ENCODE data around the gene ZP1. TPM values are rescaled to one million over a fixed set of nuclear protein-coding genes. Genes with fewer than 3 reads are reported as not detected.
"Not testable (repeated sequence)": the region's sequence is repeated elsewhere in the genome, so short reads cannot be mapped to it uniquely, and the experiment has no call there.

Gene ZP1
- total and polyA plus RNA-seq, 2 of the 13 experiments (the other 11 are each of a cell fraction or from before 2014, with no cell fraction given) = 0.16 TPM; not detected in 1

DNA sequence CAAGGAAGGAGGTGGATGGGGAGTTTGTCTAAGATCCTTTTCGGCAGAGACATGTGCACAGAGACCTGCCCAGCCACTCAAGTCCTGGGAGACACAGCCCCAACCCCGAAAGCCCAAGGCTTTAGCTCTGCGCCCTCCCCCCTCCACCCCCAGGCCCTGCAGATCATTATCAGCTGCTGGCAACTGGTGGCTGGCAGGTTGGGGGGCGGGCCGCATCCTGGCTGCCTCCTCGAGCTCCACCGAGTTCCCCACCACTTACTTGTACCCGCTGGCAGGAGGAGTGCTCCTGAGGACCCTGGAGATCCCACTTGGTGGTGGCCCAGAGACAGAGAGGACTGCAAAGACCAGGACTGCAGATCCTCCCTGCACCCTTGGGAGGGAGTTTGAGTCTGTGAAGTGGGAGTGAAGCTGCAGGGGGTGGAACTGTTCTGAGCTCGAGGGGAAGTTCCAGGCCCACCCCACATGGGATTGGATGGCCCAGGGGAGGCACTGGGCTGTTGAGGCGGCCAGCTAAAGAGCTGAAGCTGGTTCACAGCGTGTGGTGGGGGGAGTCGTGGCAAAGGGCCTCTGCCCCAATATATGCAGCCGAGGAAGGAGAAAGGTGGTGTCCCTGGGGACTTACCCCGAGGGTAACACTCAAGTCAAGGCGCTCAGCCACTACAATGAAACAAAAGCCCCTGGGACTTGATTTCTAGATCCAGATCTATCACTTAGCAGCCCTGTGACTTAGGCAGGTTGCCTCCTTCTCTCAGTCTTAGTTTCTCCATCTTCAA is 45.3 kb upstream of the ZP1 start (continued):
- TF ChIP-seq NCOR1 (IDR thresholded peaks at IDR 0.05; ENCODE audit: borderline replicate concordance, low read length) (no peak), CCDC6 (CRISPR knock-in tag; IDR thresholded peaks at IDR 0.05) (no peak), ZNF510 (CRISPR knock-in tag; IDR thresholded peaks at IDR 0.05; ENCODE audit: low read depth) (no peak), ZNF138 (CRISPR knock-in tag; IDR thresholded peaks at IDR 0.05; ENCODE audit: low read depth) (no peak)
- TF ChIP-seq, protein P1, sequence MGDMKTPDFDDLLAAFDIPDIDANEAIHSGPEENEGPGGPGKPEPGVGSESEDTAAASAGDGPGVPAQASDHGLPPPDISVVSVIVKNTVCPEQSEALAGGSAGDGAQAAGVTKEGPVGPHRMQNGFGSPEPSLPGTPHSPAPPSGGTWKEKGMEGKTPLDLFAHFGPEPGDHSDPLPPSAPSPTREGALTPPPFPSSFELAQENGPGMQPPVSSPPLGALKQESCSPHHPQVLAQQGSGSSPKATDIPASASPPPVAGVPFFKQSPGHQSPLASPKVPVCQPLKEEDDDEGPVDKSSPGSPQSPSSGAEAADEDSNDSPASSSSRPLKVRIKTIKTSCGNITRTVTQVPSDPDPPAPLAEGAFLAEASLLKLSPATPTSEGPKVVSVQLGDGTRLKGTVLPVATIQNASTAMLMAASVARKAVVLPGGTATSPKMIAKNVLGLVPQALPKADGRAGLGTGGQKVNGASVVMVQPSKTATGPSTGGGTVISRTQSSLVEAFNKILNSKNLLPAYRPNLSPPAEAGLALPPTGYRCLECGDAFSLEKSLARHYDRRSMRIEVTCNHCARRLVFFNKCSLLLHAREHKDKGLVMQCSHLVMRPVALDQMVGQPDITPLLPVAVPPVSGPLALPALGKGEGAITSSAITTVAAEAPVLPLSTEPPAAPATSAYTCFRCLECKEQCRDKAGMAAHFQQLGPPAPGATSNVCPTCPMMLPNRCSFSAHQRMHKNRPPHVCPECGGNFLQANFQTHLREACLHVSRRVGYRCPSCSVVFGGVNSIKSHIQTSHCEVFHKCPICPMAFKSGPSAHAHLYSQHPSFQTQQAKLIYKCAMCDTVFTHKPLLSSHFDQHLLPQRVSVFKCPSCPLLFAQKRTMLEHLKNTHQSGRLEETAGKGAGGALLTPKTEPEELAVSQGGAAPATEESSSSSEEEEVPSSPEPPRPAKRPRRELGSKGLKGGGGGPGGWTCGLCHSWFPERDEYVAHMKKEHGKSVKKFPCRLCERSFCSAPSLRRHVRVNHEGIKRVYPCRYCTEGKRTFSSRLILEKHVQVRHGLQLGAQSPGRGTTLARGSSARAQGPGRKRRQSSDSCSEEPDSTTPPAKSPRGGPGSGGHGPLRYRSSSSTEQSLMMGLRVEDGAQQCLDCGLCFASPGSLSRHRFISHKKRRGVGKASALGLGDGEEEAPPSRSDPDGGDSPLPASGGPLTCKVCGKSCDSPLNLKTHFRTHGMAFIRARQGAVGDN (CRISPR knock-in tag; IDR thresholded peaks at IDR 0.05) = no peak

DNA sequence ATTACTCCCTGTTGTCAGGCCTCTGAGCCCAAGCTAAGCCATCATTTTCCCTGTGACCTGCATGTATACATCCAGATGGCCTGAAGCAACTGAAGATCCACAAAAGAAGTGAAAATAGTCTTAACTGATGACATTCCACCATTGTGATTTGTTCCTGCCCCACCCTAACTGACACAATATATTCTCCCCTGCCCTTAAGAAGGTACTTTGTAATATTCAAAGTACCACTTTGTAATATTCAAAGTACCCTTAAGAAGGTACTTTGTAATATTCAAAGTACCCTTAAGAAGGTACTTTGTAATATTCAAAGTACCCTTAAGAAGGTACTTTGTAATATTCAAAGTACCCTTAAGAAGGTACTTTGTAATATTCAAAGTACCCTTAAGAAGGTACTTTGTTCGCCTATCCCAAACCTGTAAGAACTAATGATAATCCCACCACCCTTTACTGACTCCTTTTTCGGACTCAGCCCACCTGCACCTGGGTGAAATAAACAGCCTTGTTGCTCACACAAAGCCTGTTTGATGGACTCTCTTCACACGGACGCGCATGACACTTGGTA is 43.5 kb upstream of the ZP1 start:
- H3K4me2 ChIP-seq (ENCODE audit: low read depth, low read length); CTCF ChIA-PET (ENCODE audit: low intra/inter-chr PET ratio, low total read pairs); H3K9ac ChIP-seq (ENCODE audit: insufficient read depth, low read depth, low read length); H3K9me3 ChIP-seq (ENCODE audit: low read length); in situ Hi-C loops (cut with HindIII; ENCODE audit: extremely low pct_ligation_motif_present, low pct_unique_long_range_greater_than_20kb); H3K4me1 ChIP-seq (ENCODE audit: insufficient read depth, low read length); H3K4me3 ChIP-seq (replicated peaks in 1 of 3; ENCODE audit: insufficient read depth in 1 of 3, low read depth in 2 of 3, low read length in 3 of 3); intact Hi-C loops (cut with micrococcal nuclease; ENCODE audit: unreplicated experiment); ATAC-seq; H2AFZ ChIP-seq (ENCODE audit: low read length); DNase-seq (ENCODE audit: low spot score); POLR2A ChIA-PET; H3K36me3 ChIP-seq (replicated peaks in 1 of 2; ENCODE audit: control insufficient read depth in 1 of 2, insufficient read depth in 2 of 2, low read length in 2 of 2); H3K79me2 ChIP-seq (ENCODE audit: insufficient read depth, low read length); BruUV-seq (replicated peaks); H4K20me1 ChIP-seq (ENCODE audit: insufficient read depth, low read length); FAIRE-seq; H3K27ac ChIP-seq (ENCODE audit: extremely low read length, insufficient read depth, low read length): not testable (repeated sequence)
- peaks cover 3 to 35% of the 10 kb centered on the region in 2 experiments; a peak in 4 of 5 replicates for H3K27me3 ChIP-seq (ENCODE audit: control insufficient read depth in 1 of 2, insufficient read depth in 2 of 2, low read length in 2 of 2)
- WGBS (ENCODE audit: low lambda C conversion rate) = 70% methylated on average over 5 of the region's 5 CpGs
